ENCODE measurements around the gene PRXL2C.

- TF ChIP-seq, protein P1, sequence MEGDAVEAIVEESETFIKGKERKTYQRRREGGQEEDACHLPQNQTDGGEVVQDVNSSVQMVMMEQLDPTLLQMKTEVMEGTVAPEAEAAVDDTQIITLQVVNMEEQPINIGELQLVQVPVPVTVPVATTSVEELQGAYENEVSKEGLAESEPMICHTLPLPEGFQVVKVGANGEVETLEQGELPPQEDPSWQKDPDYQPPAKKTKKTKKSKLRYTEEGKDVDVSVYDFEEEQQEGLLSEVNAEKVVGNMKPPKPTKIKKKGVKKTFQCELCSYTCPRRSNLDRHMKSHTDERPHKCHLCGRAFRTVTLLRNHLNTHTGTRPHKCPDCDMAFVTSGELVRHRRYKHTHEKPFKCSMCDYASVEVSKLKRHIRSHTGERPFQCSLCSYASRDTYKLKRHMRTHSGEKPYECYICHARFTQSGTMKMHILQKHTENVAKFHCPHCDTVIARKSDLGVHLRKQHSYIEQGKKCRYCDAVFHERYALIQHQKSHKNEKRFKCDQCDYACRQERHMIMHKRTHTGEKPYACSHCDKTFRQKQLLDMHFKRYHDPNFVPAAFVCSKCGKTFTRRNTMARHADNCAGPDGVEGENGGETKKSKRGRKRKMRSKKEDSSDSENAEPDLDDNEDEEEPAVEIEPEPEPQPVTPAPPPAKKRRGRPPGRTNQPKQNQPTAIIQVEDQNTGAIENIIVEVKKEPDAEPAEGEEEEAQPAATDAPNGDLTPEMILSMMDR (IDR thresholded peaks at IDR 0.05) = no peak
- TF ChIP-seq POLR2A (IDR thresholded peaks at IDR 0.05) = no peak
Measured at GRCh38 chr9:96688187-96688586, 33.1 kb upstream of the PRXL2C start.
